OCI-LY7 (cell line): ENCODE results near the gene LIN7A.

ENCODE experiments used
- EZH2phosphoT487 ChIP-seq: fragments of 200-600 bp; sonication (generic); IDR thresholded peaks from 2 replicates; pipeline ENCODE4 v1.6.1; 2018; ENCODE audit warnings: low read depth, borderline replicate concordance, mild to moderate bottlenecking, mixed run types, antibody characterized with exemption, low read length, moderate library complexity, mixed read lengths
- TF ChIP-seq, protein P1 (sequence below): fragments of 200-600 bp; sonication (generic); conservative IDR thresholded peaks from 2 replicates; pipeline ENCODE4 v1.5.1; 2014; ENCODE audit warnings: mild to moderate bottlenecking, antibody characterized with exemption, low read length, moderate library complexity, mixed read lengths

DNA sequence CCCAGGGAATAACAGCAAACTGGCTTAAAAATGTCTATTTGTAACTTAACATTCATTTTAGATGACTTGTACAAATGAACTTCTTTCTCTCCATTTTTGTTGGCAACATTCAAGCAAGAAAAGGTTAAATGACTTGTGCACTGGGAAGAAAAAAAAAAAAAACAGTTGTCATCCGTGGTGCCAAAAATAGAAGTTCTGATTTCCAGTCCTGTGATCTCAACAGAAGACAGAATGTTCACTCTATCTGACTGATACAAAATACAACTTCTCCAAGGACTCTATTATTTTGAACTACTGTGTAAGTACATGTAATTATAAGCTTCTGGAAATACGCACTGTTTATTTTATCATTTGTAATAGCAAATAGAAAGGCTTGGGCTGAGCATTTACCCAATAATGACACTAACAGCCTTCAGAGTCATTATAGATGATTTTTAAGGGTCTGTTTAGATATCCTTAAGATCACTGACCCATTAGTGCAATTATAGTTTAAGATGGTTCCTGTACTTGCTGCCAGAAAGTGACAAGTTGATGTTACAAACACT, 59.9 kb downstream of the LIN7A start:
- TF ChIP-seq, protein P1, sequence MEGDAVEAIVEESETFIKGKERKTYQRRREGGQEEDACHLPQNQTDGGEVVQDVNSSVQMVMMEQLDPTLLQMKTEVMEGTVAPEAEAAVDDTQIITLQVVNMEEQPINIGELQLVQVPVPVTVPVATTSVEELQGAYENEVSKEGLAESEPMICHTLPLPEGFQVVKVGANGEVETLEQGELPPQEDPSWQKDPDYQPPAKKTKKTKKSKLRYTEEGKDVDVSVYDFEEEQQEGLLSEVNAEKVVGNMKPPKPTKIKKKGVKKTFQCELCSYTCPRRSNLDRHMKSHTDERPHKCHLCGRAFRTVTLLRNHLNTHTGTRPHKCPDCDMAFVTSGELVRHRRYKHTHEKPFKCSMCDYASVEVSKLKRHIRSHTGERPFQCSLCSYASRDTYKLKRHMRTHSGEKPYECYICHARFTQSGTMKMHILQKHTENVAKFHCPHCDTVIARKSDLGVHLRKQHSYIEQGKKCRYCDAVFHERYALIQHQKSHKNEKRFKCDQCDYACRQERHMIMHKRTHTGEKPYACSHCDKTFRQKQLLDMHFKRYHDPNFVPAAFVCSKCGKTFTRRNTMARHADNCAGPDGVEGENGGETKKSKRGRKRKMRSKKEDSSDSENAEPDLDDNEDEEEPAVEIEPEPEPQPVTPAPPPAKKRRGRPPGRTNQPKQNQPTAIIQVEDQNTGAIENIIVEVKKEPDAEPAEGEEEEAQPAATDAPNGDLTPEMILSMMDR = no peak
- no peak for TF ChIP-seq EZH2phosphoT487
